Umbilical cord (tissue), 2 donors: Measurements from ENCODE around the gene PLSCR4. TPM values are rescaled to one million over a fixed set of nuclear protein-coding genes. Genes with fewer than 3 reads are reported as not detected.
A peak's percentile ranks its signal among the peaks of the same experiment; 100 is the strongest.
"Not testable (repeated sequence)": the region's sequence is repeated elsewhere in the genome, so short reads cannot be mapped to it uniquely, and the experiment has no call there.

ENCODE experiments used
- DNase-seq: peaks from one replicate; pipeline ENCODE4 v3.0.0-alpha.2; 2015; ENCODE audit warnings: low spot score
- total RNA-seq: library from RNA; depleted of rRNA; stranded (reverse); fragments of >200 nt; gene quantifications from one replicate; pipeline ENCODE4 v1.2.3, GENCODE V29; 2014; ENCODE audit warnings: low replicate concordance; ENCODE audit not compliant: insufficient read depth

Gene PLSCR4
- total RNA-seq, 1 donor from 2014 or later = 77.8 TPM

GRCh38 chr3:146247911-146248310, 3.0 kb downstream of the PLSCR4 start:
- DNase-seq = no peak

GRCh38 chr3:146246526-146246925, 4.4 kb downstream of the PLSCR4 start:
- DNase-seq = peak; percentile 9

- DNase-seq = no peak
Measured at GRCh38 chr3:146243559-146243958, 7.3 kb downstream of the PLSCR4 start.

GRCh38 chr3:146241523-146242240, 9.2 kb downstream of the PLSCR4 start:
- DNase-seq = no peak

GRCh38 chr3:146233487-146233886, 17.4 kb downstream of the PLSCR4 start:
- DNase-seq = no peak

GRCh38 chr3:146227486-146227885, 23.4 kb downstream of the PLSCR4 start:
- peak; percentile 92 for DNase-seq

- peak; percentile 57 for DNase-seq
Measured at GRCh38 chr3:146226881-146227280, 24.0 kb downstream of the PLSCR4 start.

GRCh38 chr3:146225458-146225857, 25.4 kb downstream of the PLSCR4 start:
- DNase-seq = not testable (repeated sequence)

GRCh38 chr3:146223401-146224373, 27.2 kb downstream of the PLSCR4 start:
- DNase-seq = no peak

GRCh38 chr3:146222204-146223046, 28.5 kb downstream of the PLSCR4 start:
- peak; percentile 19 for DNase-seq

- DNase-seq = peak; percentile 28
Measured at GRCh38 chr3:146221276-146221675, 29.6 kb downstream of the PLSCR4 start.

- peak; percentile 42 for DNase-seq
Measured at GRCh38 chr3:146218880-146219866, 31.7 kb downstream of the PLSCR4 start.

GRCh38 chr3:146217324-146217723, 33.6 kb downstream of the PLSCR4 start:
- DNase-seq = no peak

- DNase-seq = no peak
Measured at GRCh38 chr3:146214493-146214892, 36.4 kb downstream of the PLSCR4 start.

GRCh38 chr3:146209371-146209770, 41.5 kb downstream of the PLSCR4 start:
- DNase-seq = no peak

- DNase-seq = no peak
Measured at GRCh38 chr3:146203776-146204175, 47.1 kb downstream of the PLSCR4 start.

GRCh38 chr3:146200461-146201220, 50.3 kb downstream of the PLSCR4 start:
- no peak for DNase-seq

GRCh38 chr3:146199762-146200161, 51.1 kb downstream of the PLSCR4 start:
- DNase-seq = no peak

GRCh38 chr3:146196789-146197188, 54.1 kb downstream of the PLSCR4 start:
- no peak for DNase-seq

GRCh38 chr3:146195605-146196004, 55.3 kb downstream of the PLSCR4 start:
- DNase-seq = no peak
